Measurements from ENCODE around the gene ABCE1.
"Not testable (repeated sequence)": the region's sequence is repeated elsewhere in the genome, so short reads cannot be mapped to it uniquely, and the experiment has no call there.

The ABCE1 gene

GRCh38 chr4:145103496-145103895 is 5.4 kb downstream of the ABCE1 start:
- DNase-seq = no peak

DNA sequence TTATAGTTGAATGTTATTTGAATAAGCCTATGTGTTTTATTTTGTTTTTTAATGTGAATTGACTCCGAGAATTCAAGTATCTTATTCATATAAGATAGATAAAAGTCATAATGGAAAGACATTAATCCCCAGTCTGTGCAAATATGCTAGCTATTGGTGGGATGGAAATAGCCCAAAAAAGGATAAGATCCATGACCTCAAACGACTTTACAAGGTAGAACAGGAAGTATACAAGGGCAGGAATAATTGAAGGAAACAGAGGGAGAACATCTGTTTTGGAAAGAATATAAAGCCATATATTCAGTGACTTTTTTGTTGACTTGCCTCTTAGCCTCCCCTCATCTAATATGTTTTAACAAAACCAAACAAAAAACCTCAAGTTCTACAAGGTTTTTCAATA is 9.0 kb downstream of the ABCE1 start:
- DNase-seq = no peak

- DNase-seq = no peak
These were observed 10.0 kb downstream of the ABCE1 start for GRCh38 chr4:145108128-145108527.

DNA sequence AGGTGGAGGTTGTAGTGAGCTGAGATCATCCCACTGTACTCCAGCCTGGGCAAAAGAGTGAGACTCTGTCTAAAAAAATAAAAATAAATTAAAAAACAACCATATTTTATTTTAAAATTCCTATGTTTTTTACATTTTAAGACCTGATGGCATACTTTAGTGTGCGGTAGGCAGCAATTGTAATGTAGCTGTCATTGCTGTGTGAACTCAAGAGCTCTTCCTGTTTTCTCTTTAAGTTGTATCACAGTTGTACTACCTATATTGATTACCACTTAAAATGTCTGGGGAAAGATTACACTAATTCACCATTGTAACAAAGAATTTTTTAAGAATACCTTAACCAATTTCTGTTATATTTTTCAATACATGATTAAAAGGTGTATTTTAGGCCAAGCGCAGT is 27.3 kb downstream of the ABCE1 start:
- no peak for DNase-seq

DNA sequence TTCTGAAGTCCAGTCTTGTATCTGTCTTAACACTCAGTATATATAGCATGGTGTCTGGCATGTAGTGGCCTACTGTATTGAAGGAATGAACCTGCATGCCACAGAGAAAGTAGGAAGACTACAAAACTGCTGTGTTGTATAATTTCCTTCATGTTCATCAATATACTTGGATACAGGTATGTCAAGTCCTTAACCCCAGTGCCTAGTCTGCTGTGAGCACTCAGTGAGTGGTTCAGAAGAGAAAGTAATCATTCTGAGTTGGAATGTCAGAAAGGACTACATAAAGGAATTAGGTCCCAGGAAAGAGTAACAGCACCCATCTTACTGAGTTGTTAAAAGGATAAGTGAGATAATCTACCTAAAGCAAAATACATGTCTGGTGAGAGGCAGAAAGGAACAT is 32.0 kb downstream of the ABCE1 start:
- DNase-seq = no peak

DNA sequence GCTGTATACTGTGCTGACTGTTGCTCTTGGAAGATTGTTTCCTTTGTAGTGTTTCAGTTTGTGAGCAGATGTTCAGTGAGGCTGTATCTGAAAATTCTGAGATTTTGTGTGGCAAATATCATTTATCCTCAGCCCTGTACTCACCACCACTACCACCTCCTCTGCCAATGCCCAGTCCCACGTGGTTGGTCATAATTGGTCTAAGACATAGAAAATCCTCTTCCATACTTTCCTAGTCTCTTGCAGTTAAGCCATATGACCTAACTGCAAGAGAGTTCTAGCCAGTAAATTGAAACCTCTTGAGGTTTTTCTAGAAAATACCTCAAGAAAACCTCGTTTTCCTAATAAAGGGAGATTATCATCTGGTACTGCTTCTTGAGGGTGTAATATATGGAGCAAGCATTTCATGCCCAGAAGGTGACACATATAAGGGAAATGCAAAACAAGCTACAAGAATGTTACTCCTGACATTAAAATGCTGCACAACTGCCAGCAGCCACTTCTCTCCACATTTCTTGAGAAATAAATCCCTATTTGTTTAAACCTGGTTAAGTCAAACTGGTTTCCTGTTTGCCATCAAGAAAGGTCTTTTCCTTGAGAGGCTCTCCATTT is 32.8 kb downstream of the ABCE1 start:
- DNase-seq = no peak

- DNase-seq = no peak
These were observed 33.7 kb downstream of the ABCE1 start for GRCh38 chr4:145131848-145132247.

- DNase-seq = no peak
These were observed 34.5 kb downstream of the ABCE1 start for GRCh38 chr4:145132511-145133098.

DNA sequence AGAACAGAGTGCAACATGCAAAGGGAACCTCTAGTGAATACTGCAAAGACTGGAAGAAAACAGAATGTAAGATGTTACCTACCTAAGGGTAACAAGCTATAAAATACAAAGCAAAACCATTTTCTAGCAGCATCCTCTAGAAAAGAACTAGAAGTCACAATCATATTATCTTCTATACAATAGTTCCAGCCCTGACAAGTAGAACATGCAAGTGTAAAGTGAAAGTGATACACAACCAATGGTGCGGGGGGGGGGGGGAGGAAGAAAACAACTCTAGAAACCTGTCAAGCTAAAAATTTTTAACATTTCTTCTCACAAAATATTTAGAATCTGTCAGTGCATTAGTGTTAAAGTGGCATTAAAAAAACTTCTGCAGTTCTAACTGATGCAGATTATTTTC is 38.1 kb downstream of the ABCE1 start:
- not testable (repeated sequence) for DNase-seq

DNA sequence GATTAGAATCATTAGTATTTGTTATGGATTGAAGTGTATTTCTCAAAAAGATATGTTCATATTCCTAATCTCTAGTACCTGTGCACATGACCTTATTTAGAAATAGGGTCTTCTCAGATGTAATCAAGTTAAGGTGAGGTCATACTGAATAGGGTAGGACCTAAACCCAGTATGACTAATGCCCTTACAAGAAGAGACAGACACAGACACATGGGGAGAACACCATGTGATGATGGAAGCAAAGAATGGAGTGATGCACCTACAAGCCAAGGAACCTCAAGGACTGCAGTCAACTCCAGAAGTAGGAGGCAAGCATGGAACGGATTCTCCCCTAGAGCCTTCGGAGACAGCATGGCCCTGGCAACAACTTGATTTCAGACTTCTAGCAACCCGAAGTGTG is 50.9 kb downstream of the ABCE1 start:
- no peak for DNase-seq

GRCh38 chr4:145153181-145153903 is 55.2 kb downstream of the ABCE1 start:
- DNase-seq = no peak

DNA sequence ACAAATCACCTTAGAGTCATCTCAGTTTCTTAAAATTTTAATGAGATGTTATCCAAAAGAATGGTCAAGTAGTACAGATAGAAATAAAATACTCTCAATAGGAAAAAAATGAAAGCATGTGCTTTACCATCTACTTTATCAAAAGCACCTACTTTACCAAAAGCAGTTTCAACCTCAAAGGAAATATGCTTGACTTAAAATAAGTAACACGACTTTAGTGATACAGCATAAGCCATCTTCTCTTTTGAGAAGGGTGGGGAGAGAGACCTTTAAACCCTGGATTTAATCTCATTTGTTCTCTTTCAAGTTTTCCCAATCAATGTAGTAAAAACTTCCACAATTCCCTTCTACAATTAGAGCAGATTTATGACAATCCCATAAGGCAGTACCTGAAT is 55.8 kb downstream of the ABCE1 start:
- DNase-seq = no peak

DNA sequence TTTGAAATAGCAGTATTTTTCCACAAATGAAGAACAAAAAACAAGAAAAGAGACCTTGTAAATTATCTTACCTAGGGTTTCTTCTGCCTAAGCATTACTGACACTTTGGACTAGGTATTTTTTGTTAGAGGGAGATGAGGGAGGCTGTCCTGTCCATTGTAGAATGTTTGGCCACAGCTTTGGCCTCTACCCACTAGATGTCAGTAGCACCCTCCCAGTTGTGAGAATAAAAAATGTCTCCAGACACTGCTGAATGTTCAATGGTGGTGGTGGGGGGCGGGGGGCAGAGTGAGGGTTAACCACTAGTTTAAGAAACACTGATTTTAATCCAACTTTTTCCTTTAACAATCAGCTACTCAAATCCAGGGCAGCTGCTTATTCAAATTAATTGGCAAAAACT is 56.5 kb downstream of the ABCE1 start:
- DNase-seq = no peak

- no peak for DNase-seq
These were observed 57.3 kb downstream of the ABCE1 start for GRCh38 chr4:145155268-145155870.

GRCh38 chr4:145156986-145157385 is 58.9 kb downstream of the ABCE1 start:
- DNase-seq = no peak

GRCh38 chr4:145161549-145161948 is 63.4 kb downstream of the ABCE1 start:
- DNase-seq = no peak

DNA sequence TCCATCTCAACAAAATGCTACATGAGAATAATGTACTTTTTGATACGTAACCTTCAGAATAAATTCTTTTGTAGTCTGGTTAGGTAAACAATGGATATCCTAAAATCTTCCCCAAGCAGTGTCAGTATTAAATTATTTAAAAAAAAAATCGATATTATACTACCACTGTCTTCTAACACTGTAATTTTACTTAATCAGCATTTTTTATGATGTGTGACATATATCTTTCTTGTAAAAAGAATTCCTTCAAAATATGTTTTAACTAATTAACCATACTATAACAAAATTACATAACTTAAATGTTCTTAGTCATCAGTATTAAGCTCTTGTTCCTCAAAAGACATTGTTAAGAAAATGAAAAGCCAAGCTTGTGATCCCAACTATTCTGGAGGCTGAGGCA is 69.8 kb downstream of the ABCE1 start:
- DNase-seq = no peak

GRCh38 chr4:145168581-145169187 is 70.6 kb downstream of the ABCE1 start:
- DNase-seq = no peak

DNA sequence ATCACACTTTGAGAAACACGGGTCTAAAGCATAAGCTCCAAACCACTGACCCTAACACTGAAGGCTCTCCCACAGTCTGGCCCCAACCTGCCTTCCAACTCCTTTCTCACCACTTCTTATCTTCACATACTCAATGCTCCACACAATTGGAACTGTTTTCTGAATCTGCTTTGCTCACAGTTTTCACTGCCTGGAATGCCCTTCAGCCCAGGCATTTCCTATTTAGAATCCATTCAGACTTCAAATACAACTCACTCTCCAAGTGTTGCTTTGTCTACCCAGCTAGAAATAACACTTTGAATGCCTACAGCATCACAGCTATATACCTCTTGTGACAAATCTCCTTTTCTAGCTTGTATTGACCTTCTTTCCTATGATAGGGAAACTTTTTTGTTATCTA is 72.1 kb downstream of the ABCE1 start:
- DNase-seq = no peak

DNA sequence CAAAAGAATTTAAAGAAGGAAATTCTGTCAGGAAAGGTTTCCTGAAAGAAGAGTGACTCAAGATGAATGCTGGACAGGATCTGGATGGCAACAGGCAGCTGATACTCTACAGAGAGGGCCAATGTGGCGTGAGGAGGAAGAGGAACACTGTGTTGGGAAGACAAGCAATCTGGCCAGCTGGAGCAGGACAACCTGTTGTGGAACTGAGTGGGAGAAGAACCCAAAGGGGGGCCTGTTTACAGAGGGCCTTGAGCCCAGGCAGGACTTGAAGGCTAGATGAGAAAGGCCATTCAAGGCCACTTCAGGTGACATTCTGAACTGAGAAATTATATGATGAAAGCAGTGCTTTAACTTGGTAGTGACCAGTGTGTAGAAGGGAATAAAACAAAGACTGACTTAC is 73.8 kb downstream of the ABCE1 start:
- no peak for DNase-seq

- DNase-seq = no peak
These were observed 78.7 kb downstream of the ABCE1 start for GRCh38 chr4:145176641-145177432.

DNA sequence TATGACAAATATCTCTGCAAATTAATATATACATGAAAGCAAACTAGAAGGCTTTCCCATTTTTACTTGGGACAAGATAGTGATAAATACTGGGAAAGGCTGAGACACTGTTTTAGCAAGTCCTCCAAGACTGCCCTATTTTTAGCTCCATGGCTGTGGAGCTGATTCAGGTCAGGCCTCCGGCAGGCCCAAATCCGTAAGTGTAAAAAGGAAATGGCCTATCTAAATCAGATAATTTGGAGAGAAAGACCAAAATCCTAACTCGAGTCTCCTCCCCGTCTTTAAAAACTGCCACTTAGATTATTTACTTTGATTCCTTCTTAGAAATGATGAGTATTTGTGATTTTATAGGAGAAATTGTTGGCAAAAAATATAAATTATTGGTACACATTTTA is 79.4 kb downstream of the ABCE1 start:
- no peak for DNase-seq
